Effector memory CD4-positive, alpha-beta T cell (primary cell): ENCODE measurements around the gene HSPA6.
"Not testable (repeated sequence)": the region's sequence is repeated elsewhere in the genome, so short reads cannot be mapped to it uniquely, and the experiment has no call there.

Source experiments
- DNase-seq, 3 donors: peaks; one replicate each; pipeline ENCODE4 v3.0.0-alpha.2; 2020
- H3K27ac ChIP-seq: 2 replicates; pipeline ENCODE4 v1.7.0; 2013; ENCODE audit warnings: mild to moderate bottlenecking, low read length, moderate library complexity; ENCODE audit not compliant: insufficient read depth, poor library complexity, severe bottlenecking
- H3K27me3 ChIP-seq: replicated peaks from 2 replicates; pipeline ENCODE4 v1.7.0; 2013; ENCODE audit warnings: mild to moderate bottlenecking, low read length; ENCODE audit not compliant: insufficient read depth, control insufficient read depth, poor library complexity, severe bottlenecking
- H3K36me3 ChIP-seq: 2 replicates; pipeline ENCODE4 v1.7.0; 2013; ENCODE audit warnings: mild to moderate bottlenecking, low read length, moderate library complexity; ENCODE audit not compliant: control insufficient read depth, insufficient read depth
- H3K4me1 ChIP-seq: 2 replicates; pipeline ENCODE4 v1.7.0; 2013; ENCODE audit warnings: low read length, mild to moderate bottlenecking; ENCODE audit not compliant: control insufficient read depth, insufficient read depth, poor library complexity, severe bottlenecking
- H3K4me3 ChIP-seq: 2 replicates; pipeline ENCODE4 v1.7.0; 2013; ENCODE audit warnings: low read length, low read depth, mild to moderate bottlenecking; ENCODE audit not compliant: insufficient read depth, poor library complexity, severe bottlenecking
- H3K9me3 ChIP-seq: 2 replicates; pipeline ENCODE4 v1.7.0; 2013; ENCODE audit warnings: mild to moderate bottlenecking, low read length, moderate library complexity; ENCODE audit not compliant: control insufficient read depth
- total RNA-seq, 3 donors: gene quantifications; one replicate each; lab custom pipeline; 2026; lab: John Stamatoyannopoulos, UW

Gene HSPA6
- total RNA-seq, result 0.35 to 35.0 (median 26.7) reads per million in 3 donors

GRCh38 chr1:161523817-161524741 lies at the start of gene HSPA6:
TSS of gene HSPA6 (plus strand) at chr1:161524540. CDS start at chr1:161524659, 119 bp downstream.
- peak; percentile 49 to 65 (median 59) for DNase-seq
- peak within 1 kb of the TSS; percentile 51 for H3K27ac ChIP-seq
- H3K4me1 ChIP-seq, H3K9me3 ChIP-seq, H3K36me3 ChIP-seq, H3K27me3 ChIP-seq: not testable (repeated sequence)
- peak within 1 kb of the TSS; percentile 91 for H3K4me3 ChIP-seq

DNA sequence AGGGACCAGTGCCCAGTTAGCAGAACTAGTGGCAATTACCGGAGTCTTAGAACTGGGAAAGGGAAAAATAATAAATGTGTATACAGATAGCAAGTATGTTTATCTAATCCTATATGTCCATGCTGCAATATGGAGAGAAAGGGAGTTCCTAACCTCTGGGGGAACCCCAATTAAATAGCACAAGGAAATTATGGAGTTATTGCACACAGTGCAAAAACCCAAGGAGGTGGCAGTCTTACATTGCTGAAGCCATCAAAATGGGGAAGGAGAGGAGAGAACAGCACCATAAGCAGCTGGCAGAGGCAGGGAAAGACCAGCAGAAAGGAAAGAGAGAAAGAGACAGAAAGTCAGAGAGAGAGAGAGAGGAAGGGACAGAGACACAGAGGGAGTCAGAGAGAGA lies 46.6 kb upstream of the HSPA6 start:
- not testable (repeated sequence) for H3K4me3 ChIP-seq, H3K36me3 ChIP-seq, H3K27me3 ChIP-seq, H3K9me3 ChIP-seq, H3K4me1 ChIP-seq, H3K27ac ChIP-seq, DNase-seq

- Histone ChIP-seq H3K36me3 (no peaks in the 10 kb centered on the region), H3K4me1 (no peaks in the 10 kb centered on the region), H3K4me3 (no peak overlapping the region), H3K9me3 (no peaks in the 10 kb centered on the region), H3K27me3 (no peaks in the 10 kb centered on the region), H3K27ac (no peak overlapping the region)
- DNase-seq, result no peak
Observed at GRCh38 chr1:161478985-161479384, 45.4 kb upstream of the HSPA6 start.

GRCh38 chr1:161480381-161481035 lies 43.8 kb upstream of the HSPA6 start:
- no peaks in the 10 kb centered on the region for H3K4me1 ChIP-seq
- H3K36me3 ChIP-seq, result no peaks in the 10 kb centered on the region
- H3K27ac ChIP-seq, result no peak overlapping the region
- DNase-seq, result no peak
- H3K9me3 ChIP-seq, result no peaks in the 10 kb centered on the region
- no peak overlapping the region for H3K4me3 ChIP-seq
- no peaks in the 10 kb centered on the region for H3K27me3 ChIP-seq

GRCh38 chr1:161481624-161482392 lies 42.5 kb upstream of the HSPA6 start:
- no peak overlapping the region for H3K27ac ChIP-seq
- no peaks in the 10 kb centered on the region for H3K9me3 ChIP-seq
- H3K4me1 ChIP-seq, result no peaks in the 10 kb centered on the region
- H3K4me3 ChIP-seq, result no peak overlapping the region
- DNase-seq, result no peak
- no peaks in the 10 kb centered on the region for H3K36me3 ChIP-seq
- no peaks in the 10 kb centered on the region for H3K27me3 ChIP-seq

GRCh38 chr1:161482610-161483009 lies 41.7 kb upstream of the HSPA6 start:
- Histone ChIP-seq H3K9me3 (no peaks in the 10 kb centered on the region), H3K27me3 (no peaks in the 10 kb centered on the region), H3K4me1 (no peaks in the 10 kb centered on the region), H3K4me3 (no peak overlapping the region), H3K36me3 (no peaks in the 10 kb centered on the region), H3K27ac (no peak overlapping the region)
- no peak for DNase-seq

DNA sequence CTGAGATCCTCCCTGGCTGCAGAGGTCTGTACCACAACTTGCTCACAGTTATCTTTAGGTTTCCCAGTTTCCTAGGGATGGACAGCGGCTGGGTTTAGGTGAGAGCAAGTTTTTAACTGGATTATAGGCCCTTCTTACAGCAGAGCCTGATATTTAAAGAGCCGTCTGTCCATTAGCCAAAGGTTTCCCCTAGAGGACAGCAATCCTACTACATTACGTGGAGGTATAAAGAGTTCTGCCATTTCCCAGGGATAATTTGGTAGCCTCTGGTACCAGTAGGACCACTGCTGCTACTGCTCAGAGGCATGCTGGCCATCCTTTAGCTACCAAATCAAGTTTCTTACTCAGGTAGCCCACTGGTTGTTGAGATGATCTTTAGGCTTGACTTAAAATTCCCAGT lies 41.0 kb upstream of the HSPA6 start:
- no peak for DNase-seq
- Histone ChIP-seq H3K4me1 (no peaks in the 10 kb centered on the region), H3K9me3 (no peaks in the 10 kb centered on the region), H3K36me3 (no peaks in the 10 kb centered on the region), H3K27ac (no peak overlapping the region), H3K27me3 (no peaks in the 10 kb centered on the region), H3K4me3 (no peak overlapping the region)

GRCh38 chr1:161484613-161485012 lies 39.7 kb upstream of the HSPA6 start:
- DNase-seq, result no peak
- H3K9me3 ChIP-seq, result no peaks in the 10 kb centered on the region
- no peaks in the 10 kb centered on the region for H3K4me1 ChIP-seq
- H3K27ac ChIP-seq, result no peak overlapping the region
- H3K27me3 ChIP-seq, result no peaks in the 10 kb centered on the region
- H3K36me3 ChIP-seq, result no peaks in the 10 kb centered on the region
- no peak overlapping the region for H3K4me3 ChIP-seq

DNA sequence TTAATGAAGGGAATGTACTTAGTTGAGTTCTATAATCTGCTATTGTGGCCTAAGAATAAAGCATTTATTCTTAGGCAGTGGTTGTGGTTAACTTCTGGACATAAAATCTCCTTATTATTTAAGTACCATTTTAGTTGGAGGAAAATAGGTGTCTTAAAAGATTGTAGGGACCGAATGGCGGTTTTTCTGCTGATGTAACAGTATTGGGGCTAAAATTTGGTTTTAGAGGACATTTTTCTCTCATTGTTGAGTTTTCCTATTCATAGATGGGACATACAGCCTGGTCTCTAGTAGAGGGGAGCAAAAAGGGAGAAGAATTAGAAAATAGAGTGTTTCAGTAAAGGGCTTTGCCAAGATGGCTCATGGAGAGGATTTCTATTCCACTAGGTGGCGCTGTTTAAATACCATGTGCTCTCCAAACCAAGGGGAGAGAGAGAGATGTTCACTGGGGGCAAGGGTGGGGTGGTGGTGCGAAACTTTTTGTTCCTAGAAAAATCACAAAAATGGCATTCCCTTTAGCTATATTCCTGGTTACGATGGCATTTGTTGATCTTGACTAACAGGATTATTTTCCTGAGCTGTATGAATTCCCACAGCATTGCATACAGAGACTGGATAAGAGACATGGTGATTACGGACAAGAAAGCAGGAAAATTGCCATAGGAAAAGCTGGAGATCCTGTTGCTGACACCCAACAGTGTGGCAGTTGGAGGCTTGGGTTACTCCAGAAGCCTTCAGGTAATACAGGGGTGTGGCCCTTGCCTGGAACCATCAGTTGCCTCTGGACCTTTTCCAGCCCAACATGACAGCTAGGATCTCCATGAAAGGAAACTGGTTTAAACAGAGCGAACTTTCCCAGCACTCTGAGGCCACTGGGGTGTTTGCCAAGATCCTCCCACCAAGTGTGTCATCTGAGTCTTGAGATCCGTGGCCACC lies 37.3 kb upstream of the HSPA6 start:
- Histone ChIP-seq H3K27ac (no peak overlapping the region), H3K36me3 (no peaks in the 10 kb centered on the region), H3K4me3 (no peak overlapping the region), H3K9me3 (no peaks in the 10 kb centered on the region), H3K27me3 (no peaks in the 10 kb centered on the region), H3K4me1 (no peaks in the 10 kb centered on the region)
- peak in 2 of 3 donors; percentile 6 to 18 for DNase-seq
